MM.1S (cell line): Measurements from ENCODE around the gene MAEL.

Source experiments
- DNase-seq: peaks from one replicate; pipeline ENCODE4 v3.0.0-alpha.2; 2015
- H2AFZ ChIP-seq: fragments of 300-600 bp; sonication (generic); 2 replicates; pipeline ENCODE4 v1.6.0; 2016; ENCODE audit warnings: antibody characterized with exemption, low read length
- H3F3A ChIP-seq: fragments of 300-600 bp; sonication (generic); 2 replicates; pipeline ENCODE4 v1.6.1; 2016; ENCODE audit warnings: mild to moderate bottlenecking, antibody characterized with exemption, low read length, moderate library complexity, mixed read lengths; ENCODE audit not compliant: insufficient read depth
- H3K27ac ChIP-seq: fragments of 300-600 bp; sonication (generic); 2 replicates; pipeline ENCODE4 v1.5.1; 2016; ENCODE audit warnings: mild to moderate bottlenecking, low read length
- H3K27me3 ChIP-seq: fragments of 300-600 bp; sonication (generic); replicated peaks from 2 replicates; pipeline ENCODE4 v1.6.0; 2016; ENCODE audit warnings: low read length; ENCODE audit not compliant: insufficient read depth
- H3K36me3 ChIP-seq: fragments of 300-600 bp; sonication (generic); replicated peaks from 2 replicates; pipeline ENCODE4 v1.6.1; 2016; ENCODE audit warnings: mild to moderate bottlenecking, low read length, mixed read lengths; ENCODE audit not compliant: insufficient read depth
- H3K4me1 ChIP-seq: fragments of 300-600 bp; sonication (generic); 2 replicates; pipeline ENCODE4 v1.6.1; 2016; ENCODE audit warnings: low read length, mixed read lengths
- H3K4me2 ChIP-seq: fragments of 300-600 bp; sonication (generic); 2 replicates; pipeline ENCODE4 v1.6.0; 2016; ENCODE audit warnings: low read depth, low read length
- H3K4me3 ChIP-seq: fragments of 300-600 bp; sonication (generic); 2 replicates; pipeline ENCODE4 v1.5.1; 2016; ENCODE audit warnings: low read length, mixed read lengths
- H3K79me2 ChIP-seq: fragments of 300-600 bp; sonication (generic); 2 replicates; pipeline ENCODE4 v1.6.1; 2016; ENCODE audit warnings: mixed run types, low read length, mixed read lengths
- H3K9ac ChIP-seq: fragments of 300-600 bp; sonication (generic); 2 replicates; pipeline ENCODE4 v1.6.1; 2016; ENCODE audit warnings: low read length, mixed read lengths
- H3K9me2 ChIP-seq: fragments of 300-600 bp; sonication (generic); replicated peaks from 2 replicates; pipeline ENCODE4 v1.6.1; 2016; ENCODE audit warnings: mild to moderate bottlenecking, low read length, mixed read lengths; ENCODE audit not compliant: insufficient read depth
- H3K9me3 ChIP-seq: fragments of 300-600 bp; sonication (generic); replicated peaks from 2 replicates; pipeline ENCODE4 v1.6.1; 2016; ENCODE audit warnings: mild to moderate bottlenecking, low read length, mixed read lengths; ENCODE audit not compliant: insufficient read depth
- H4K20me1 ChIP-seq: fragments of 300-600 bp; sonication (generic); 2 replicates; pipeline ENCODE4 v1.6.1; 2016; ENCODE audit warnings: mild to moderate bottlenecking, low read length, moderate library complexity, mixed read lengths; ENCODE audit not compliant: insufficient read depth
- CTCF ChIP-seq: fragments of 300-600 bp; sonication (generic); IDR thresholded peaks from 2 replicates; pipeline ENCODE4 v1.5.1; 2016; ENCODE audit warnings: antibody characterized with exemption, low read length, mixed read lengths
- EZH2 ChIP-seq: fragments of 300-600 bp; sonication (generic); optimal IDR thresholded peaks from 2 replicates; pipeline ENCODE3; 2017; ENCODE audit warnings: low read depth, mild to moderate bottlenecking, antibody characterized with exemption, low read length, mixed read lengths
- EZH2phosphoT487 ChIP-seq: fragments of 300-600 bp; sonication (generic); IDR thresholded peaks from 2 replicates; pipeline ENCODE4 v1.6.1; 2018; ENCODE audit warnings: antibody characterized with exemption, low read length

The MAEL gene

GRCh38 chr1:166978821-166979220, 10.3 kb upstream of the MAEL start:
- Histone ChIP-seq H3K9me2 (no peaks in the 10 kb centered on the region), H4K20me1 (no peaks in the 10 kb centered on the region), H3K4me3 (no peak overlapping the region), H3K4me2 (no peak overlapping the region), H2AFZ (no peak overlapping the region), H3K4me1 (peaks cover 12% of the 10 kb centered on the region; the same call in 1 of the 2 replicates), H3K9me3 (no peaks in the 10 kb centered on the region), H3K36me3 (no peaks in the 10 kb centered on the region), H3K79me2 (no peaks in the 10 kb centered on the region), H3K27me3 (peaks cover 15% of the 10 kb centered on the region), H3K9ac (no peak overlapping the region), H3F3A (peaks cover 9% of the 10 kb centered on the region), H3K27ac (no peak overlapping the region)
- DNase-seq, result no peak
- TF ChIP-seq CTCF, result no peak
- TF ChIP-seq EZH2phosphoT487, result no peak
- no peak for TF ChIP-seq EZH2

GRCh38 chr1:166980383-166980782, 8.7 kb upstream of the MAEL start:
- Histone ChIP-seq H3K9me3 (no peaks in the 10 kb centered on the region), H4K20me1 (no peaks in the 10 kb centered on the region), H3K4me1 (peaks cover 9% of the 10 kb centered on the region; the same call in 1 of the 2 replicates), H3K27me3 (0 out of 2 replicates have a peak, but pooled peaks cover 3% of the 10 kb centered on the region), H3K79me2 (no peaks in the 10 kb centered on the region), H2AFZ (no peak overlapping the region), H3K36me3 (no peaks in the 10 kb centered on the region), H3F3A (peaks cover 9% of the 10 kb centered on the region), H3K27ac (no peak overlapping the region), H3K9ac (no peak overlapping the region), H3K4me3 (no peak overlapping the region), H3K4me2 (no peak overlapping the region), H3K9me2 (no peaks in the 10 kb centered on the region)
- no peak for DNase-seq
- TF ChIP-seq CTCF (no peak), EZH2phosphoT487 (no peak), EZH2 (no peak)

GRCh38 chr1:166980818-166981217, 8.3 kb upstream of the MAEL start:
- no peak for TF ChIP-seq CTCF
- no peak for TF ChIP-seq EZH2phosphoT487
- TF ChIP-seq EZH2, result no peak
- no peaks in the 10 kb centered on the region for H3K36me3 ChIP-seq
- H3K9ac ChIP-seq, result no peak overlapping the region
- no peak overlapping the region for H3K4me2 ChIP-seq
- H2AFZ ChIP-seq, result no peak overlapping the region
- H3K4me1 ChIP-seq, result peaks cover 9% of the 10 kb centered on the region; the same call in 1 of the 2 replicates
- H3K9me2 ChIP-seq, result no peaks in the 10 kb centered on the region
- DNase-seq, result no peak
- H3K9me3 ChIP-seq, result no peaks in the 10 kb centered on the region
- H4K20me1 ChIP-seq, result no peaks in the 10 kb centered on the region
- H3K27me3 ChIP-seq, result 0 out of 2 replicates have a peak, but pooled peaks cover 3% of the 10 kb centered on the region
- H3K79me2 ChIP-seq, result no peaks in the 10 kb centered on the region
- no peak overlapping the region for H3K27ac ChIP-seq
- peaks cover 7% of the 10 kb centered on the region for H3F3A ChIP-seq
- no peak overlapping the region for H3K4me3 ChIP-seq
